NCI-H1092 (cell line): ENCODE results near the gene GSX2.
"Not testable (repeated sequence)": the region's sequence is repeated elsewhere in the genome, so short reads cannot be mapped to it uniquely, and the experiment has no call there.

Source experiments
- DNase-seq: peaks from one replicate; lab custom pipeline; 2025; lab: John Stamatoyannopoulos, UW

GSX2 gene

DNA sequence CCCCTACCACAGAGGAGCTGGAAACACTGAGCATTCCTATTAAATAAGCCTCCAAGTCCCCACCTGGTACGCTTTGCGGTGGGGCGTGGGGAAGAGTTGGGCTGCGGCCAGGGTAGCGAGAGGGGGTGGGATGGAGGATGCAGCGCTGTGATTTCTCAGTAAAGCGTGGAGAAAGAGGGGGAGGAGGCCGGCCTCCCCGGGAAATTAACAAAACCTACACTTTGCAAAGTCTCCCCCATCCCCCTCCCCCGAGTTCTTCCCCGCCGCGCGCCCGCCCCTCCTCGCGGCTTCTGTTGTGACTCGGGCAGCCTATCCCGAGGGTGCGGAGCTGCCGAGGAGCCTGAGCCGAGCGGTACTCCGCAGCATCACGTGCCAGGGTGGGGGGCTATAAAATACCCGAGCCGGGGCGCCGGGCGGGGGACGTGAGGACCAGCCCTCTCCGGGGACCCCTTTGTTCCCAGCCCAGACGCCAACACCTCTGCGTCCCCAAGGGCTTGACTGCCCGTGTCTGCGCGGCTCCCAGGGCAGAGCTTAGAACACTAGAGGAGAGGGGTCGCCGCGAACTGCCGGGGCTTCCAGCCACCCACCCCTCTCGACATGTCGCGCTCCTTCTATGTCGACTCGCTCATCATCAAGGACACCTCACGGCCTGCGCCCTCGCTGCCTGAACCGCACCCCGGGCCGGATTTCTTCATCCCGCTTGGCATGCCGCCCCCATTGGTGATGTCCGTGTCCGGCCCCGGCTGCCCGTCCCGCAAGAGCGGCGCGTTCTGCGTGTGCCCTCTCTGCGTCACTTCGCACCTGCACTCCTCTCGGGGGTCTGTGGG is at the start of gene GSX2:
Gene GSX2 (plus strand): TSS at position 416 of the 827 bp plus-strand sequence. CDS start 182 bp downstream, at position 598.
- DNase-seq: no peak

DNA sequence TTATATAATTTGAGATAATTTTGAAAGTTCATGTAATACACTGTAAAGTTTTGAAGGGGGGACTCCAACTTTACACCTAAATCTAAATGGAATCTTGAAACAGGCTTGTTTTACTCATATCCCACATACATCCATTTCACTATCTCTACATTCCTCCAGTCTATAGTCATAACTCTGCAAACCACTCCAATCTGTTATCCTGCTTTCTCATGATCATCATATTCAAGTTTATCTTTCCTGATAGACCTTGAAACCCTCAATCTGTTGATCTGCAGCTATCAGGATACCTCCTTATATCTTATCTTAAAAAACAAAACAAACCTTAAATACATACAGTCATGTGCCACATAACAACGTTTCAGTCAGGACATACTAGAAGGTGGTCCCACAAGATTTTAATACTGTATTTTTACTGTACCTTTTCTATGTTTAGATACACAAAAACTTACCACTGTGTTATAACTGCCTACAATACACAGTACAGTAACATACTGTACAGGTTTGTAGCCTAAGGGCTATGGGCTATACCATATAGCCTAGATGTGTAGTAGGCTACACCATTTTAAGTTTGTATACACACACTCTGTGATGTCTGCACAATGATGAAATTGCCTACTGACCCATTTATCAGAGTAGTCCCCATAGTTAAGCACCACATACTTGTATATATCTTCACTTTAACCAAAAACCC is 49.6 kb upstream of the GSX2 start:
- DNase-seq: no peak

DNA sequence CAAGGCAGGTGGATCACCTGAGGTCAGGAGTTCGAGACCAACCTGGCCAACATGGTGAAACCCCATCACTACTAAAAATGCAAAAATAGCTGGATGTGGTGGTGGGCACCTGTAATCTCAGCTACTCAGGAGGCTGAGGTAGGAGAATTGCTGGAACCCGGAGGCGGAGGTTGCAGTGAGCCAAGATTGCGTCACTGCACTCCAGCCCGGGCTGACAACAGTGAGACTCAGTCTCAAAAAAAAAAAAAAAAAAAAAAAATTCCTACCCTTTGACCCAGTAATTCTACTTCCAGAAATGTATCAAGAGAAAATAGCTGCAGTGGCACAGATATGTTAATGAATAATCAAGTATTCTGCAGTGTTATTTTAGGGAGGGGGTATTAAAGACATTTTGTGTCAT is 46.6 kb upstream of the GSX2 start:
- DNase-seq: not testable (repeated sequence)

DNA sequence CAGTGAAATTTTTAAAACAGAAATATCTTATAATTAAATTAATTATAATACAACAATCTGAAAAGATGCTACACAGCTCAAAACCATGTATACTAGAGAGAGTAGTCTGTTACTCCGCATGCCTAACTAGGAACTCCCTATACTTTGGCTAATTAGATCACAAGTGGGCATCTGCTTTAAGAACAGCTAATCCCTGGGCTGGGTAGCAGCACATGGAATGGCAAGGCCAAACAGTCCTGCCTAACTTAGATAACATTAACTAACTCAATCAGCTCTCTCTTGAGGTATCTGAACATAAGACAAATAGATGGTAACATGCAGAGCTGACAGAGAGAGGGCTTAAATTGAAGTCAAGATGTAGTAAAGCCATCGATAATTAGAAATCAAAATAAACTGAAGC is 45.5 kb upstream of the GSX2 start:
- no peak for DNase-seq

DNA sequence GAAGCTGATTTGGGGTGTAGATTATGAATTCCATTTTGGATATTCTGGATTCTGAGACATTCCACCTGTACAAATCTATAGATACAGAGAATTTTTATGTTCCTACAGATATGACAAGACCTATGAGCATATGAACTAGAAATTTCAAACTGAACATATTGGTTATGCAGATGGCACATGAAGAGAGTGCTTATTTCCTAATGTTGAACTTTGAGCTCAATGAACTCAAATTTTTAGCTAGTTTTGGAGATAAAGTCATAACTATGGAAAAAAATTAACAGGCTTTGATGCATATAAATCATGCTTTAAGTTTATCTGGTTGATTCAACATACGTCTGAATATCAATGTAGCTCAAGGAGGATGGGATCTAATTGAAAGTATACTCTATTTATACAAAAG is 44.5 kb upstream of the GSX2 start:
- DNase-seq: no peak

DNA sequence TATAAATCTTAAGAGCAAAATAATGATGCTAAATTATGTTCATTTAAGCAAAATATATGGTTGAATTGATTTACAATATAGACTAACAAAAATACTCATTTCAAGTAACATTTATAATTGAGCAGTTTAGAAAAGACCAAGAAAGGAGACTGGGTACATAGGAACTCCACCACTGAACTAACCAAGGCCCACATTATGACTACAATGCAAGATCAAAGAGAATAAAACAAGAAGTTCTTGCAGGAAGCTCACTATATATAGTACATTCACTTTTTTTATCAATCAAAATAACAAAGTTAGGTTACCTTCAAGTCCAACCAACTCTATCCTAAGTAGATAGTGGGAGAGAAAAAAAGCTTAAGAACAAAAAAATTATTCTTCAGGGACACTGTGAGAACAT is 43.6 kb upstream of the GSX2 start:
- DNase-seq: no peak

DNA sequence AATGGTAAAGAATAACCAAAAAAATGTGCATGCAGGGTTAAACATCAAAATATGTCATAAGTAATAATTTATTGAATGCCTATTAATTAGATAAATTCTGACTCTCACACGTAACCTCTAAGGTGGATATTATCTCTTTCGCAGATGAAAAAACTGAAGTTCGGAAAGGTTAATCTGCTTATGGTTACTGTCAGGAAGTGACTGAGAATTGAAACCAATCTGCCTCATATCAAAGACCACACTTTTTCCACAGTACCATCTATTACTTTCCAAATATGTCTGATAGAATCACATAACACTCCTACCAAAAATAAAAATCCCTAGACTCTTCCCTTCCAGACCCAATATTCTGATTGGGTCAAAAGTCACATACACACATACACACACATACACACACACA is 41.8 kb upstream of the GSX2 start:
- DNase-seq: no peak

DNA sequence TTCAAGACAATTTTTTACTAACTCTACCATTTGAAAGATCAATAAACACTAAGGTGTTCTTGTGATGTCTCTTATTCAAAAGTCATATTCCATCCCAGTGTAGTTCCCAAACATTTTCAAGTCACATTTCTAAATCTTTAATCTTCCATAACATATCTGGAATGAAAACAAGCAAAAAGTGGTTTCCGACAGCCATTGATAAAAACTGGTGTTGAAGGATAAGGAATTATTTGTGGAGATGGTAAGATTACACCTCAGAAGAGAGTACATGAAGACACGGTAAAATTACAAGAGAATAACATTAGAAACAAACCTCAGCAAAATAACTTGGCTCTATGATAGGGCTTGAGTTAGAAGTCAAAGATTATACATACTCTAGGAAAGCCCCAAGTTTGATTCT is 39.8 kb upstream of the GSX2 start:
- DNase-seq: no peak

DNA sequence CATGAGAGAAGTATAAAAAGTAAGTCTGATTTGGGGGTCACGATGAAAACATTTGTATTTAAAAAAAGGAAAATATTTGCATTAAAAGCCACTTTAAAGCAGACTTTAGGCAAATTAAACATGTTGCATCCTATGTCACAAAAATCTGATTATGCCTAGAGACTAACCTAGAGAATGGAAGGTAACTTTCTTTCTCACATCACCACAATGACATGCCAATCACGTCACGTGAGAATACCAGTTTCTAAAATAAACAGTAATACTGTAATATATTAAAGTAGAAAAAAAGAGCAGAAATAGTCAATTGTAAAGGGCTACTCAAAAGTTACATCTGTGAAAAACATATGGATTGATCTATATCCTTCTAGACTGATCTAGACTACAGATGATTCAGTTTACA is 38.9 kb upstream of the GSX2 start:
- no peak for DNase-seq

DNA sequence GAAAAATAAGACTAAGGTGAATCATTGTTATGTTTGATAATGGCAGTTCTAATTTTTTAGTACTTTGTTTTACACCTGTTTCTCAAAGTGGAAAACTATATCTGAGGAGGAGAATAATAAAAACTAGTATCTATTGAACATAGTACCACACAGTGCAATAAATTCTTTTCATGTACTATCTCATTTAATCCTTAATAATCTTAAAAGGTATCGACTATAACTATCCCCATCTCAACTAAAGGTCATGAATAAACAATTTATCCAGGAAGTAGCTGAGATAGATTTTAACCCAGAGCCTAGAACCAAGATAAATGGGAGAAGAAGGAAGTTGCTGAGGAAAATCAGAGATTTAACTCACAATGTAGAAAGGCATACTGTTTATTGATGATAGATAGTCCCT is 38.1 kb upstream of the GSX2 start:
- DNase-seq: no peak

DNA sequence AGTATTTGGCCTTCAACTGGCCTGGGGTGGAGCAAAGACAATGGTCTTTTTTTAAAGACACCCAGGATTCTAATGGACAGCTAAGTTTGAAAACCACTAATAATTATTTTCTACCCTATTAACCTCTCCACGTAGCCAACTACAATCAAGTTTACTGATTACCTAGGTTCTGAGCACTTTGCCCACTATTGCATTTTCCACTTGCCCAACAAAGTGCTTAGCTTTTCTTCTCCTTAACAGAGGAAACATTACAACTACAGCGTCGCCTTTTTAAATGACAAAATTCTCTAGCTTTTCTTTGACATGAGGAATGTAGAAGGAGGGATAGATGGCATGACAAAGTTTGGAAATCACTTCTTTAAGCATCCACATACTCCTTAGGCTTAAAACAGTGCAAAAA is 37.6 kb upstream of the GSX2 start:
- no peak for DNase-seq

DNA sequence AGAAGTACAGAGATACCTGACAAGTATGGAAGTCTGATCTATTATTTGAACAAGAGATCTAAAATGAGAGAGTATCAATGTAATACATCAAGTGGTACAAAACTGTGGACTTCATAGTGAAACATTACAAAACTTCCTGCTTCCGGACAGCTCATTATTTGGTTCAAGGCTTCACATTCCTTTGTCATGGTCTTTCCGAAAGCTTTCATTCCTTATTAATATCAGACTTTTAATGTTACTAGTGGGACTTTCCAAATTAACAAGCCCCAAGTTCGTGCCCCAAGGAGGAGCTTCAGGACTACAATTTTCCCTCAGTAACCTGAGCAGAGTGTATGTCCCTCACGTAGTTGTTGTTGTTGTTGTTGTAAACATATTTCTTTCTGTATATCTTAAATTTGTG is 36.7 kb upstream of the GSX2 start:
- DNase-seq: no peak

DNA sequence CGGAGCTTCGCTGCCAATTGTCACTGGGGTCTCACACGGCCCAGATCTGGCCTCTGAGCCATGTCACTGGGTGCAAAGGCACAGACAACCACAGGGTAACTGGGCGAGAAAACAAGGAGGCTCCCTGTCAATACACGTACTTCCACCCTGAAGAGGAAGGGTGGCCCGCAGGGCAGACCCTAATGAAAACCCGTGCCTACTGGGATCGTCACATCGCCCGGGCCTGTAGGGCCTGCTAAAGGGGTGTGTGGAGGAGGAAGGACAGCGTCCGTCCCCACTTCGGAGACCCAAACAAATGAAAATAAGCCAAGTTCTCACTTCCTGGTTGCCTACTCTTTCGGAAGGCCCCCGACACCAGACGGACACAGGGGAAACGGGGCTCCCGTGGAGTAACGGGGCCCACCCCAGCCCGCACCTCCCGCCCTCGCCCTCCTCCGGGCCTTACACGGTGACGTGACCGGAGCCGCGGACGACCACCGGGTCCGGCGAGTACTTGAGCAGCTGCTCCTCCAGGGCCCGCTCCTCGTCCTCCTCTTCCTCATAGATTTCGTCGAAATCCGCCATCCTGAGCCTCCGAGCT is 36.1 kb upstream of the GSX2 start:
- no peak for DNase-seq

DNA sequence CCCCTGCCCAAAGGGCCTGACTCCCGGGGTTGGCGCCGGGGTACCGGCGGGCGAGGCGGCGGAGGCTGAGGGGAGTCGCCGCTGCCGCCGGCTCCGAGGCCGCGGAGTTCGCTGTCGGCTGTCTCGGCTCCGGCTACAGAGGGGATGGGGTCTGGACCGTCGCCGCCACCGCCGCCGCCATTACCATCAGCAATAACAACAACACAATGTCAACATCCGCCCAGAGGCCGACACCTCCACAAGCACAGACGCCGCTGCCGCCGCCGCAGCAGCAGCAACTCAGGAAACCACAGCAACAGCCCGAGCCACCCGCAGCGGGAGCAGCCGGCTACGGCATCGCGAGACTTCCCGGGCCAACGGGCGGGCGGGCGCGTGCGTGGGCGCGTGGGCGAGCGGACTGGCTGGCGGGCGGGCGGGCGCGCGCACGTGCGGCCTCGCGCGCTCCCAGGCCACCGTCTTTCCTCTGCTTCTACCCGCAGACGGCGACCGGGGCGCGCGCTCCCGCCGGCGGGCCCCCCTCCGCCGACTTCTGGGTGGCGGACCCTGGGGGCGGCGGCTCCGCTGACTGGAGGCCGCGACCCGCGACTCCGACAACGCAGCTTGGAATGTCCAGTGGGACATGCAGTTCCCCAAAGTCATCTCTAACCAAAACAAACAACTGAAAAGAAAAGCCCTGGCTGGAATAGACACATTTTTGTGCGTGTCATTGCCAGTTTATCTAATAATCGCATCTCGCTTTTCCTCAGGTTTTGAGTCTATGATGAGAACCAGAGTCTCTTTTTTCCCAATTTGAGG is 35.4 kb upstream of the GSX2 start, which contains the start of gene CHIC2:
Gene CHIC2 (minus strand): TSS at position 289 of the 795 bp plus-strand sequence. CDS start 305 bp downstream, outside the sequence.
- peak; percentile 86 for DNase-seq

DNA sequence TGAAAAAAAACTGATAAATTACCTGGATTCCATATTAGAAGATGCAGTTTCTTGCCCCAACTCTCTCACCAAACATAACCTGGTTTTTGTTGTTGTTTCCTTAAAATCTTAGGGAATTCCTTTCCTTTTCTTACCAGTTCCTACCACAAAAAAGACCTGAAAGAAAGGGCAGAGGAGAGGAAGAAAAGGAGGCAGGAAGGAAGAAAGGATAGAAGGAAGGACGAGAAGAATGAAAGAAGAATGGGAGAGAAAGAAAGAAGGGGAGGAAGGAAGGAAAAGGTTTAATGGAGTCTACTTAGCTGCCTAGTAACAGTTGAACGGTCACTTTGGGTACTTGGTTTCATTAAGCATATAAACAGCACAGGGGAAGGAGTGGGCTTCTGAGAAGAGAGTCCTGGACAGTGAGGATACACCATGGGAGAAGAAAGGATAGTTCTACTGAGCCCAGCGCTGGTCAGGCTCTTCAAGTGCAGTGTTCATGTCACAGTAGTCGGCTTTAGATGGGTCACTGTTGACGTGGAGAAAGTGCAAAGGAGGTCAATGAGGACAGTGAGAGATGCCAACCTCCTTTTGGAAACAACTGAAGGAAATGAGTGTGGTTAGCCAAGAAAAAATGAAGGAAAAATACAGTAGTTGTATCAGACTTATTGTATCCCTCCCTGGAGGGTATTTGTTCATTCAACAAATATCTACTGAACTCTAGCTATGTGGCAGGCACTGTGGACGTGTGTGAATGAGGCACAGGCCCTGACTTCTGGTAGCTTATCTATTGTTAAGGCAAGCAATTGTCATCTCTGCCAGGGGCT is 34.5 kb upstream of the GSX2 start:
- DNase-seq: no peak

DNA sequence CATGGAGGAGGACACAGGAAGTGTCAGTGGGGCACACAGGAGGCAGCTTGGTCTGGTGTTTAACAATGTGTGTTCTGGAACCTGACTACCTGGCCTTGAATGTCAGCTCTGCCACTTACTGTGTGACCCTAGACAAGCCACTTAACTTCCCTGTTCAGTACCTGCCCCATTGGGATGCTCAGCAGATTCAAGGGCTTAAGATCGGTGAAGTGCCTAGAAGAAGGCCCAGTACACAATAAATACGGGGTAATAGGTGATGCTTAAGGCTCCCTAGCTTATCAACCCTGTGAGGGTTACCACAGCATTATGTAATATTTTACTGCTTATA is 33.9 kb upstream of the GSX2 start:
- no peak for DNase-seq

DNA sequence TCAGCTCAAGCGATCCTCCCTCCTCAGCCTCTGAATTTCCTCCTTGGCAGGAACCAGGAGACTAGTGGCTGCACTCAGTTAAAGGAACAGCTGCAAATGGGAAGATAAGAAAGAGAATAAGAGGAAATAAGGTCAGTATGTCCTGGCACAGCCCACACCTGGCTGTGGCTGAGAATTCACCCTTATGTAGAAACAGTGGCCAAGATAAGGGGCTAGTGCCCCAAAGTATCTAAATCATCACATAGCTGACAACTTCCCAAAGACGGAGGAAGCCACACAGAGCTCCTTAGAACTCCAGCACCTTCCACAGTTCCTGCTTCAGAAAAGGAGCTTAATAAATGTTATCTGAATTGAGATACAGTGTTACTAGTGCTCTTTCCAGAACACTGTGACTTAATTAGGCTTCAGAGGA is 33.2 kb upstream of the GSX2 start:
- DNase-seq: no peak

DNA sequence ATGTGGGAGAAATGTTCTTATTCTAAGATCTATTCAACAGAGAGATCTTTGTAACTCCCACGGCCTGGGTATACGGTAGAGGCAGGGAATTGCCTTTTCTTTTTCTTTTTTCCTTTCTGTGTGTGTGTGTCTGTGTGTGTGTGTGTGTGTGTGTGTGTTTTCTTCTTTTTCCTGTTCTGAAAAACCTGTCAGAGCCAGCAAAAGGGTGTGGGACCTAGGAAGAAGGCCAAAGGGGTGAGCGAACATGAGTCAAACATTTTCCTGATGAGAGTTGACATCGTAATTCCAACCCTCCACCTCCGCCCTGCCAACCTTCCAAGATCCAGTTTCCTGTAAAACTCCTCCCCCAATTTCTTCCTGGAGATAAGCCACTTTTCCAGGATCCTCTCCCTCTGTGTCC is 32.8 kb upstream of the GSX2 start:
- no peak for DNase-seq

DNA sequence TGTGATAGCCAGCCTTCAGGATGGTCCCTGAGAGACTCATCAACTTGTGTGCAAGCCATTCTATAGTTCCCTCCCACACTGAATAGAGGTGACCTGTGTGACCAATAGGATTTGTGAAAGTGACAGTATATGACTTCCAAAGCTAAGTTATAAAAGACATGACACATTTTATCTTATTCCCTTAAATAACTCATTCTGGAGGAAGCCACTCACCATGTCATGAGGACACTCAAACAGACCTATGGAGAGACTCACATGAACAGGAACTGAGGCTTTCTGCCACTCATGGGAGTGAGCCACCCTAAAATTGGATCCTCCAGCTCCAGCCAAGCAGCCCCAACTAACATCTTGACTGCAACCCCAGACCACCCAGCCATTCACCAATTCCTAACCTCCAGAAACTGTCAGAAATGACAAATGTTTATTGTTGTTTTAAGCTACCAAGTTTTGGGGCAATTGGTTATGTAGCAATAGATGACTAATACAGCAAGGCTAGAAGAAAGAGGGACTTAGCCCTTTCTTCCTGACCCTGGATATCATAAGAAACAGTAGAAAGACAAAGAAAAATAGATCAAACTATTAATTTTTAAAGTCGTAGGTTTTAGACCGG is 26.6 kb upstream of the GSX2 start:
- DNase-seq: no peak

DNA sequence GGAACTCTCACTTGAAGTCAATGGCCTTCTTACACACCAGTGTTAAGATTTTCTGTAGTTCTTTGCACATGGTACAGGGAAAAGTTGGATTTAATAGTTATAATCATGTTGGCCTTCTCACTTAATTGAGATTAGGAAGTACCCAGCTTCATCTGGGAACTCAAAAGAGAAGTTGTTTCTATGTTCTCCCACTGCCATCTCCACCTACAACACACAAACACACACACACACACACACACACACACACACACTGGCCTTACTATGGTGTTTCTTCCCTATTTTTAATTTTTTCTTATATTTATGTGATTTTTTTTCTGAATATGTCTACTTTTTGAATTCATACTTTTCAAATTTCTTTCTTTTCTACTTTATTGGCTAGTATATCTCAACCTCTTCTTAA is 25.6 kb upstream of the GSX2 start:
- DNase-seq: no peak

DNA sequence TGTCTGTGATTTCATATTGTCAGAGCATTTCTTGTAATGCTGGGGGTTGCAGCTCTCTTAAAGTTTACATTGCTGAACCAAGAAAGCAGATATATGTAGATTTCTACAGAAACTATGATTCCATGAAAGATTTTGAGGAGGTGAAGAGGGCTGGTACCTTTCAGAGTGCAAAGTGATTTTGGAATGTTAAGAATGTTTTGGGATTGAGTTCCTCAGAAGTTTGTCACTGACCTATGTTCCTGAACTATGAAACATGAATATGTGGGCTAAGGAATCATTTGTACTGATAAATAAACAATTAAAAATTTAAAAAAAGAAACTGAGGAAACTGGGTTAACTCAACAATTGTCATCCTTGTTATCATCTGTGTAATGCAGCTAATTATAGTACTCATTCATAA is 23.3 kb upstream of the GSX2 start:
- DNase-seq: no peak
